DND-41 (cell line): ENCODE results near the gene SLC16A10.

ENCODE experiments used
- EZH2 ChIP-seq: IDR thresholded peaks from 3 replicates; pipeline ENCODE4 v1.6.1; 2012; ENCODE audit warnings: borderline replicate concordance, low read depth, mild to moderate bottlenecking, moderate library complexity, low read length, inconsistent platforms; ENCODE audit not compliant: severe bottlenecking
- TF ChIP-seq, protein P1 (sequence below): IDR thresholded peaks from 2 replicates; pipeline ENCODE4 v1.5.1; 2012; ENCODE audit warnings: borderline replicate concordance, low read length, moderate library complexity, mild to moderate bottlenecking; ENCODE audit not compliant: poor library complexity, severe bottlenecking; ENCODE audit errors: extremely low read depth

DNA sequence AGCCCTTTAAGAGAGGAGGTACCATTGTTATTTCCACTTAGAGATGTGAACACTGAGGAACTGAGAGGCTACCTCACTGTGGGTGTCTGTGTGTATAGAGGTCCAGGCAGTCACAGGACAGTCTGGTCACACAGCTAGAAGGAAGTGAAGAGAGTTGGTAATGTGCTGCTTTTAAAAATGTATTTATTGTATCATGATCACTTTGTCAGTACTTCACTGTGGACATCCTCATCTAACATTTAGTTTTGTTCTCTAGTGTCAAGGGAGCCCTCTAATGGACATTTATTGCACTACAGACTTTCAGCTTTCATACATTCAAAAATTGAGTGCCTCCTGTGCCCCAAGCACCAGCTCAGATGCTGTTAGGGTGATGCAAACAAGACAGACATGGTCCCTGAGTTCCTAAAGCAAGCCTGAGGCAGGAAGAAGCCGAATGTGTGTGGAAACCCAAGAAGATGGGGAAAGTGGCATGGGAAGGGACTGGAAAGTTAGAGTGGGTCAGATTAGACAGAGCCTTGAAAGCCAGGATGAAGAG lies 123.0 kb downstream of the SLC16A10 start:
- TF ChIP-seq, protein P1, sequence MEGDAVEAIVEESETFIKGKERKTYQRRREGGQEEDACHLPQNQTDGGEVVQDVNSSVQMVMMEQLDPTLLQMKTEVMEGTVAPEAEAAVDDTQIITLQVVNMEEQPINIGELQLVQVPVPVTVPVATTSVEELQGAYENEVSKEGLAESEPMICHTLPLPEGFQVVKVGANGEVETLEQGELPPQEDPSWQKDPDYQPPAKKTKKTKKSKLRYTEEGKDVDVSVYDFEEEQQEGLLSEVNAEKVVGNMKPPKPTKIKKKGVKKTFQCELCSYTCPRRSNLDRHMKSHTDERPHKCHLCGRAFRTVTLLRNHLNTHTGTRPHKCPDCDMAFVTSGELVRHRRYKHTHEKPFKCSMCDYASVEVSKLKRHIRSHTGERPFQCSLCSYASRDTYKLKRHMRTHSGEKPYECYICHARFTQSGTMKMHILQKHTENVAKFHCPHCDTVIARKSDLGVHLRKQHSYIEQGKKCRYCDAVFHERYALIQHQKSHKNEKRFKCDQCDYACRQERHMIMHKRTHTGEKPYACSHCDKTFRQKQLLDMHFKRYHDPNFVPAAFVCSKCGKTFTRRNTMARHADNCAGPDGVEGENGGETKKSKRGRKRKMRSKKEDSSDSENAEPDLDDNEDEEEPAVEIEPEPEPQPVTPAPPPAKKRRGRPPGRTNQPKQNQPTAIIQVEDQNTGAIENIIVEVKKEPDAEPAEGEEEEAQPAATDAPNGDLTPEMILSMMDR: peak; percentile 91
- no peak for TF ChIP-seq EZH2
